Astrocyte of the cerebellum (primary cell): Measurements from ENCODE around the gene MATN4.

ENCODE experiments used
- DNase-seq: peaks from one replicate; pipeline ENCODE4 v3.0.0-alpha.2; 2011; ENCODE audit warnings: low read depth
- H3K4me3 ChIP-seq: 2 replicates; pipeline ENCODE4 v1.5.1; 2011; ENCODE audit warnings: mild to moderate bottlenecking, low read depth, low read length, moderate library complexity
- in situ Hi-C: cut with HindIII; loops from 2 replicates; pipeline ENCODE4 v1.10.0; 2017; ENCODE audit warnings: low sequenced_read_pairs
- TF ChIP-seq, protein P1 (sequence below): IDR thresholded peaks from 2 replicates; pipeline ENCODE4 v1.5.1; 2012; ENCODE audit warnings: low read length, low read depth, moderate library complexity, mild to moderate bottlenecking; ENCODE audit errors: missing control alignments

MATN4 gene

DNA sequence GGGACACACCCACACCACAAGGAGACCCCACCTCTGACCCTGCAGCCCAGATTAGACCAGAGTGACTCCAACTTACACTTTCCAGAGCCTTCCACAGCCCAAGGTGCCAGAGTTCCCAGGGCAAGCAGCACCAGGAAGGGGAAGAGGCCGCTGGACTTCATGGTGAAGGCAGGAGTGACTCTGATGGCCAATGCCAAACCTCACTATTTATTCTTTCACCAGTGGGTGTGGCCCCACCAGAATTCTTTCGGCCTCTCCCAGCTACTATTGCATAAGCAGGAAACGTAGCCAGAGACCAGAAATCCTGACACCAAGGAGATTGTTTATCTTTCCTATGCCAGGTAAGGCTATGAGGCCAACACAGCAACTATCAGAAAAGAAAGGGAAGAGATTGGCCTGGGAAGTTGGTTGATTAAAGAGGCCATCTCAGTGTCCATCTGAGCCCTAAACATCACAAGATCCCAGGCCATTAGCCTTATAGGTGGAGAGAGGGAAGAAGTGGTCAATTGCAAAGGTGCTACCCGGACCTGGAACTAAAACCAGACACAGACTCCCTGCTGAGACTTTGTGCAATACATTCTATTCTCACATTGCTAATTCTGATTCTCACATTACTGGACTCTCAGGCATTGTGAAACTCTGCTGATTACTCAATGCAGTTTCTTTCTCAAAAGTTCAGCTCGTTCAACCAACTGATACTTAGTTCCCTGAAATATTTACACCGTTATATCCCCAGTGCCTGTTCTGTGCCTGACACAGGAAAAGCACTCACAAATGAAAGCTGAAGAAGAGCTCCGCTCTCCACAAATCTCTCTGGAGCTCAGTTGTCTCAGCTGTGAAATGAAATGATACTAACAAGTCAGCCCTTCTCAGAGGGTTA lies 53.5 kb downstream of the MATN4 start, which contains the start of gene SLPI:
SLPI (minus strand) TSS at position 182 of the 880 bp plus-strand sequence; CDS start at position 161, 21 bp downstream.
- TF ChIP-seq, protein P1, sequence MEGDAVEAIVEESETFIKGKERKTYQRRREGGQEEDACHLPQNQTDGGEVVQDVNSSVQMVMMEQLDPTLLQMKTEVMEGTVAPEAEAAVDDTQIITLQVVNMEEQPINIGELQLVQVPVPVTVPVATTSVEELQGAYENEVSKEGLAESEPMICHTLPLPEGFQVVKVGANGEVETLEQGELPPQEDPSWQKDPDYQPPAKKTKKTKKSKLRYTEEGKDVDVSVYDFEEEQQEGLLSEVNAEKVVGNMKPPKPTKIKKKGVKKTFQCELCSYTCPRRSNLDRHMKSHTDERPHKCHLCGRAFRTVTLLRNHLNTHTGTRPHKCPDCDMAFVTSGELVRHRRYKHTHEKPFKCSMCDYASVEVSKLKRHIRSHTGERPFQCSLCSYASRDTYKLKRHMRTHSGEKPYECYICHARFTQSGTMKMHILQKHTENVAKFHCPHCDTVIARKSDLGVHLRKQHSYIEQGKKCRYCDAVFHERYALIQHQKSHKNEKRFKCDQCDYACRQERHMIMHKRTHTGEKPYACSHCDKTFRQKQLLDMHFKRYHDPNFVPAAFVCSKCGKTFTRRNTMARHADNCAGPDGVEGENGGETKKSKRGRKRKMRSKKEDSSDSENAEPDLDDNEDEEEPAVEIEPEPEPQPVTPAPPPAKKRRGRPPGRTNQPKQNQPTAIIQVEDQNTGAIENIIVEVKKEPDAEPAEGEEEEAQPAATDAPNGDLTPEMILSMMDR = no peak
- in situ Hi-C loops = no loop called here
- H3K4me3 ChIP-seq = no peak within 1 kb of the TSS
- peak; percentile 6 for DNase-seq

DNA sequence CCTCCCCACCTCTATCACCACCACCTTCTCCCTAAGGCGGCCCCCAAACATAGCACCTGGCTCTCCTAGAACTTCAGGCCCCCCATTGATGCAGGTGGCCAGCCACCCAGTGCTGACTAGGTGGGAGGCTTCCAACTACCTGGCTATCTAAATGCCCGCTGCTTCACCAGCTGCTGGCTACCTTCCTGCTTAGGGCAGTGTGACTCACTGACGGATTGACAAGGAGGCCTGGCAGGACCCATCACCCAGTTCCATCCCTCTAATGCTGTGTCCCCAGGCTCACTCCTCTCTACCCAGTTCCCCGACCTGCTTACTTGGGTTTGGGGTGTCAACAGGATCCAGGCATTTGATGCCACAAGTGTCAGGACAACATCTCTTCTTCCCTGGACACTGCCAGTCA lies 54.8 kb downstream of the MATN4 start:
- TF ChIP-seq, protein P1 = no peak
- DNase-seq = no peak
- no peak overlapping the region for H3K4me3 ChIP-seq
- in situ Hi-C loops = no loop called here

DNA sequence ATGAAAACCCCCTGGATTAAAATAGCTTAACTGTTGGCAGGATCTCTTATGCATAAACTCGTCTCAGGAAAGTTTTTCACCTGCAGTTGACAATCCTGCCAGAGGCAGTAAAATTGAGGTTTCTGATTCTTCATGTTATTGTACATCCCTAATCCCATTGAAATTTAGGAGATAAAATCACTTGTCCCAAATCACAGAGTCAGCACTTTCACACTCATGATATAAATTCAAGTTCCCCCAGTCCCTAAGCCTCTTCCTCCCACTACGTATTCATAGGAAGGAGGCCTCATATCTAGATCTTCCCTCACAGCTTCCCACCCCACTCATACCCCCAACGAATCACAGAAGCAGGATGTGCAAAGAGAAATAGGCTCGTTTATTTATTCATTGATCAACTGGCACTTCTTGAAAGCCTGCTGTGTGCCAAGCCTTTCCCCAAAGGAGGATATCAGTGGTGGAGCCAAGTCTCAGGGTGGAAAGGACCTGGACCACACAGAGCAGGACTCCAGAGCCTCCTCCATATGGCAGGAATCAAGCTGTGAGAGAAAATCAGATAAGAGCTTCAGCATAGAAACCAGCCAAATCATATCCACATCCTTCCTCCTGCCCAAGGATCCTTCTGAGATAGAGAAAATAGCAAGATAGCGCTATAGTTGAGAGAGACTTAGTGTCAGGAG lies 56.1 kb downstream of the MATN4 start:
- no peak overlapping the region for H3K4me3 ChIP-seq
- in situ Hi-C loops = no loop called here
- no peak for DNase-seq
- TF ChIP-seq, protein P1 = no peak

DNA sequence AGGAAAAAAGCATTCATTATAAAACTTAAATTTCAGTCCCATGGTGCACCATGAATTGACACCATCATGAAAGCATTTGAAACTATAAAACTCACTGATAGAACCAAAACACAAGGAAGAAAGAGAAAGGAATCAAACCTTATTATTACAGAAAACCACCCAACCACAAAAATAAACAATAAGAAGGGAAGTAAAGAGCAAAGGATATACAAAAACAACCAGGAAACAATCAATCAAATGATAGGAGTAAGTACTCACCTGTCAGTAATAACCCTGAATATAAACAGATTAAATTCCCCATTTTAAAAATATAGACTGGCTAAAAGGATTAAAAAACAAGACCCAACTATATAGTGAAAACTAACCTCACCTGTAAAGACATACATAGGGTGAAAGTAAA lies 59.5 kb downstream of the MATN4 start:
- DNase-seq = no peak
- TF ChIP-seq, protein P1 = no peak
- in situ Hi-C loops = no loop called here
- no peak overlapping the region for H3K4me3 ChIP-seq

DNA sequence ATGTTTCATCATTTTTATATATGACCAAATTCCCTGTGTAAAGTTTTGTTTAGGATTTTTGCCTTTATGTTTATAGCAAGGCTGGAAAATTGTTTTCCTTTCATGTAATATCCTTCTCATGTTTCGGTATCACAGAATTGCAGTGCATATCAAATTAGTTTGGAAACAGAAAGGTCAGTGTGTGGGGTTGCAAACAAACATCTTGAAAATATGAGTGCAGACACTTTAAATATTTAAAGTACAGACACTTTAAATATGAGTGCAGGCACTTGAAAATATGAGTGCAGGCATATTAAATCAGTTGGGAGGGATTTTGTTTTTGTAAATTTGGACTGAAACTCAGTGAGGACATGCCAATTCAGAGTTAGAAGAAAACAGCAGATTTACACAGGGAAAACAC lies 60.2 kb downstream of the MATN4 start:
- in situ Hi-C loops = no loop called here
- no peak for DNase-seq
- TF ChIP-seq, protein P1 = no peak
- no peak overlapping the region for H3K4me3 ChIP-seq

DNA sequence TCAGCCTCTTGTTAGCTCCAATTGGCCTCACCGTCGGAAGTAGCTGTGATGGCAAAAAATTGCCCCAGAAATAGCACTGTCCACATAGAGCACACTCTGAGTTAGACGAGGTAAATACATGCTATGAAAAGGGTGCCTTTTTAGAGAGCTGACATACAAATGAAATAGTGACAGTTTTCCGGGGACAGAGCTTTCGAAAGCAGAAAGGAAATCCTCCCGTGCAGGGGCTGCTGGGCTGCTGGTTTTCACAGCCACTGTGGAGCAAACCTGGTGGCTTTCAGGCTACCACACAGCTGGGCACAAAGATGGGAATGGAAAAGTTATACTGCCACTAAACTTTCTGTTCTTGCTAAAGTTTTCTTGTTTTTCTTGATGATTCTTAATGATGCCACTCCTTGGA lies 62.0 kb downstream of the MATN4 start:
- H3K4me3 ChIP-seq = no peak overlapping the region
- TF ChIP-seq, protein P1 = no peak
- in situ Hi-C loops = no loop called here
- no peak for DNase-seq
